ENCODE measurements around the gene TBC1D2. TPM values are rescaled to one million over a fixed set of nuclear protein-coding genes. Genes with fewer than 3 reads are reported as not detected.

TBC1D2 gene
- total and polyA plus RNA-seq, 2 experiments from 2014 or later, result 3.7 to 6.8 TPM

DNA sequence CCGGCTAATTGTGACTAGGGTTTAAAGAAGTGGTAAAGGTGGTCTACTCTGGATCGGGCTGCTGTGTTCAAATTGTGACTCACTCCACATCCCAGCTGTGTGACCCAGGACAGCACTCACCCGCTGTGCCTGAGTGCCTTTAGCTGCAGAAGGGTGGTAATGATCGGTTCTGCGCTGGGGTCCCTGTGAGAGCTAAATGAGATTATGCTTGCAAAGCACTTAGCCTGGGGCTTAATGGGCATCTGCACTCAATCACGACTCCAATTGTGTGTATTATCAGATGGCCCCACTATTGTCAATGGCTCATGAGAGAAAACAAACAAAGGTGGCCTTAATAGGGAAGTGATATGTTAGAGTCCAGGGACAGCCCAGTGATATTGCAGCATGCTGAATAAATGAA is 25.1 kb upstream of the TBC1D2 start:
- no peak for DNase-seq (ENCODE audit: low spot score)
- no peak overlapping the region for H3K27ac Mint-ChIP-seq
- no peak overlapping the region for H3K27ac ChIP-seq (ENCODE audit: low read depth)
- peaks cover 3% of the 10 kb centered on the region for H3K27me3 Mint-ChIP-seq (ENCODE audit: insufficient read depth, low read depth, poor library complexity)
- peaks cover 3% of the 10 kb centered on the region; the same call in 1 of the 3 replicates for H3K4me1 Mint-ChIP-seq
- no peak for TF ChIP-seq STAT1 (IDR thresholded peaks at IDR 0.05; ENCODE audit: unreplicated experiment)
- TF ChIP-seq CREB1 (CRISPR knock-in tag; IDR thresholded peaks at IDR 0.05; ENCODE audit: low read depth), result no peak
- TF ChIP-seq, protein P1, sequence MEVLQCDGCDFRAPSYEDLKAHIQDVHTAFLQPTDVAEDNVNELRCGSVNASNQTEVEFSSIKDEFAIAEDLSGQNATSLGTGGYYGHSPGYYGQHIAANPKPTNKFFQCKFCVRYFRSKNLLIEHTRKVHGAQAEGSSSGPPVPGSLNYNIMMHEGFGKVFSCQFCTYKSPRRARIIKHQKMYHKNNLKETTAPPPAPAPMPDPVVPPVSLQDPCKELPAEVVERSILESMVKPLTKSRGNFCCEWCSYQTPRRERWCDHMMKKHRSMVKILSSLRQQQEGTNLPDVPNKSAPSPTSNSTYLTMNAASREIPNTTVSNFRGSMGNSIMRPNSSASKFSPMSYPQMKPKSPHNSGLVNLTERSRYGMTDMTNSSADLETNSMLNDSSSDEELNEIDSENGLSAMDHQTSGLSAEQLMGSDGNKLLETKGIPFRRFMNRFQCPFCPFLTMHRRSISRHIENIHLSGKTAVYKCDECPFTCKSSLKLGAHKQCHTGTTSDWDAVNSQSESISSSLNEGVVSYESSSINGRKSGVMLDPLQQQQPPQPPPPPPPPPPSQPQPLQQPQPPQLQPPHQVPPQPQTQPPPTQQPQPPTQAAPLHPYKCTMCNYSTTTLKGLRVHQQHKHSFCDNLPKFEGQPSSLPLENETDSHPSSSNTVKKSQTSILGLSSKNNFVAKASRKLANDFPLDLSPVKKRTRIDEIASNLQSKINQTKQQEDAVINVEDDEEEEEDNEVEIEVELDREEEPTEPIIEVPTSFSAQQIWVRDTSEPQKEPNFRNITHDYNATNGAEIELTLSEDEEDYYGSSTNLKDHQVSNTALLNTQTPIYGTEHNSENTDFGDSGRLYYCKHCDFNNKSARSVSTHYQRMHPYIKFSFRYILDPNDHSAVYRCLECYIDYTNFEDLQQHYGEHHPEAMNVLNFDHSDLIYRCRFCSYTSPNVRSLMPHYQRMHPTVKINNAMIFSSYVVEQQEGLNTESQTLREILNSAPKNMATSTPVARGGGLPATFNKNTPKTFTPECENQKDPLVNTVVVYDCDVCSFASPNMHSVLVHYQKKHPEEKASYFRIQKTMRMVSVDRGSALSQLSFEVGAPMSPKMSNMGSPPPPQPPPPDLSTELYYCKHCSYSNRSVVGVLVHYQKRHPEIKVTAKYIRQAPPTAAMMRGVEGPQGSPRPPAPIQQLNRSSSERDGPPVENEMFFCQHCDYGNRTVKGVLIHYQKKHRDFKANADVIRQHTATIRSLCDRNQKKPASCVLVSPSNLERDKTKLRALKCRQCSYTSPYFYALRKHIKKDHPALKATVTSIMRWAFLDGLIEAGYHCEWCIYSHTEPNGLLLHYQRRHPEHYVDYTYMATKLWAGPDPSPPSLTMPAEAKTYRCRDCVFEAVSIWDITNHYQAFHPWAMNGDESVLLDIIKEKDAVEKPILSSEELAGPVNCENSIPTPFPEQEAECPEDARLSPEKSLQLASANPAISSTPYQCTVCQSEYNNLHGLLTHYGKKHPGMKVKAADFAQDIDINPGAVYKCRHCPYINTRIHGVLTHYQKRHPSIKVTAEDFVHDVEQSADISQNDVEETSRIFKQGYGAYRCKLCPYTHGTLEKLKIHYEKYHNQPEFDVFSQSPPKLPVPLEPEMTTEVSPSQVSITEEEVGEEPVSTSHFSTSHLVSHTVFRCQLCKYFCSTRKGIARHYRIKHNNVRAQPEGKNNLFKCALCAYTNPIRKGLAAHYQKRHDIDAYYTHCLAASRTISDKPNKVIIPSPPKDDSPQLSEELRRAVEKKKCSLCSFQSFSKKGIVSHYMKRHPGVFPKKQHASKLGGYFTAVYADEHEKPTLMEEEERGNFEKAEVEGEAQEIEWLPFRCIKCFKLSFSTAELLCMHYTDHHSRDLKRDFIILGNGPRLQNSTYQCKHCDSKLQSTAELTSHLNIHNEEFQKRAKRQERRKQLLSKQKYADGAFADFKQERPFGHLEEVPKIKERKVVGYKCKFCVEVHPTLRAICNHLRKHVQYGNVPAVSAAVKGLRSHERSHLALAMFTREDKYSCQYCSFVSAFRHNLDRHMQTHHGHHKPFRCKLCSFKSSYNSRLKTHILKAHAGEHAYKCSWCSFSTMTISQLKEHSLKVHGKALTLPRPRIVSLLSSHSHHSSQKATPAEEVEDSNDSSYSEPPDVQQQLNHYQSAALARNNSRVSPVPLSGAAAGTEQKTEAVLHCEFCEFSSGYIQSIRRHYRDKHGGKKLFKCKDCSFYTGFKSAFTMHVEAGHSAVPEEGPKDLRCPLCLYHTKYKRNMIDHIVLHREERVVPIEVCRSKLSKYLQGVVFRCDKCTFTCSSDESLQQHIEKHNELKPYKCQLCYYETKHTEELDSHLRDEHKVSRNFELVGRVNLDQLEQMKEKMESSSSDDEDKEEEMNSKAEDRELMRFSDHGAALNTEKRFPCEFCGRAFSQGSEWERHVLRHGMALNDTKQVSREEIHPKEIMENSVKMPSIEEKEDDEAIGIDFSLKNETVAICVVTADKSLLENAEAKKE (CRISPR knock-in tag; IDR thresholded peaks at IDR 0.05), result no peak
- H3K79me2 ChIP-seq (replicated peaks; ENCODE audit: insufficient read depth), result no peaks in the 10 kb centered on the region
- no peak overlapping the region for H3K4me2 ChIP-seq
- H3K4me3 ChIP-seq, result no peak overlapping the region
- H4K20me1 ChIP-seq (replicated peaks; ENCODE audit: insufficient read depth), result no peaks in the 10 kb centered on the region
- 0 out of 2 replicates have a peak, but pooled peaks cover 4% of the 10 kb centered on the region for H3K9me2 ChIP-seq (ENCODE audit: insufficient read depth)
- H3K36me3 Mint-ChIP-seq (ENCODE audit: low read depth), result no peaks in the 10 kb centered on the region
- H3K36me3 ChIP-seq (ENCODE audit: insufficient read depth), result no peaks in the 10 kb centered on the region
- no peaks in the 10 kb centered on the region for H3K9me3 Mint-ChIP-seq
- no peak overlapping the region for H2AFZ ChIP-seq
- no peaks in the 10 kb centered on the region for H3K27me3 ChIP-seq (ENCODE audit: insufficient read depth)
- ATAC-seq, result no peak
- H3K4me1 ChIP-seq (ENCODE audit: insufficient read depth), result no peaks in the 10 kb centered on the region
- no peak overlapping the region for H3K4me3 Mint-ChIP-seq
- H3F3A ChIP-seq (replicated peaks; ENCODE audit: low read depth), result no peaks in the 10 kb centered on the region

DNA sequence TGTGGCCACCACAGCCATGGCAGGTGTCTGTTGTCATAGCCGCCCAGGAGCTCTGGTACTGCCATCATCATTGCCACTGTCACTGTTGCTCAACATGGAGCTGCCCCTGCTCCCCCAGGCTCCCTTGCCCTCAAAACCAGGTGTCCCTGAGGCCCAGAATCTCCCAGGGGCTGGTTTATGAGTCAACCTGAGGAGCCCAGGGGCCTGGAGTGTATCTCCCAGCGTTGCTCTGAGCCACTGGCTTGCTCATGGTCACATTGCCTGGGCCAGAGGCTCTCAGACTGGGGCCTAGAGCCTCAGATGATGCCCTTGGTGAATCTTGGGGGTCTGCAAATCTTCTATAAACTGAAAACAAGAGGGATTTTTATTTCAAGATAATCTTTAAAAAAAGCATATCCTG is 24.7 kb upstream of the TBC1D2 start:
- no peak for ATAC-seq
- no peaks in the 10 kb centered on the region for H3K27me3 ChIP-seq (ENCODE audit: insufficient read depth)
- TF ChIP-seq EZH2 (IDR thresholded peaks at IDR 0.05; ENCODE audit: low read depth, unreplicated experiment) (no peak), NANOG (IDR thresholded peaks at IDR 0.05; ENCODE audit: borderline replicate concordance) (no peak), STAT1 (IDR thresholded peaks at IDR 0.05; ENCODE audit: unreplicated experiment) (no peak), ZNF114 (CRISPR knock-in tag; IDR thresholded peaks at IDR 0.05) (no peak), CREB1 (CRISPR knock-in tag; IDR thresholded peaks at IDR 0.05; ENCODE audit: low read depth) (no peak)
- TF ChIP-seq, protein P2, sequence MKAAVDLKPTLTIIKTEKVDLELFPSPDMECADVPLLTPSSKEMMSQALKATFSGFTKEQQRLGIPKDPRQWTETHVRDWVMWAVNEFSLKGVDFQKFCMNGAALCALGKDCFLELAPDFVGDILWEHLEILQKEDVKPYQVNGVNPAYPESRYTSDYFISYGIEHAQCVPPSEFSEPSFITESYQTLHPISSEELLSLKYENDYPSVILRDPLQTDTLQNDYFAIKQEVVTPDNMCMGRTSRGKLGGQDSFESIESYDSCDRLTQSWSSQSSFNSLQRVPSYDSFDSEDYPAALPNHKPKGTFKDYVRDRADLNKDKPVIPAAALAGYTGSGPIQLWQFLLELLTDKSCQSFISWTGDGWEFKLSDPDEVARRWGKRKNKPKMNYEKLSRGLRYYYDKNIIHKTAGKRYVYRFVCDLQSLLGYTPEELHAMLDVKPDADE (IDR thresholded peaks at IDR 0.05), result no peak
- TF ChIP-seq, protein P3, sequence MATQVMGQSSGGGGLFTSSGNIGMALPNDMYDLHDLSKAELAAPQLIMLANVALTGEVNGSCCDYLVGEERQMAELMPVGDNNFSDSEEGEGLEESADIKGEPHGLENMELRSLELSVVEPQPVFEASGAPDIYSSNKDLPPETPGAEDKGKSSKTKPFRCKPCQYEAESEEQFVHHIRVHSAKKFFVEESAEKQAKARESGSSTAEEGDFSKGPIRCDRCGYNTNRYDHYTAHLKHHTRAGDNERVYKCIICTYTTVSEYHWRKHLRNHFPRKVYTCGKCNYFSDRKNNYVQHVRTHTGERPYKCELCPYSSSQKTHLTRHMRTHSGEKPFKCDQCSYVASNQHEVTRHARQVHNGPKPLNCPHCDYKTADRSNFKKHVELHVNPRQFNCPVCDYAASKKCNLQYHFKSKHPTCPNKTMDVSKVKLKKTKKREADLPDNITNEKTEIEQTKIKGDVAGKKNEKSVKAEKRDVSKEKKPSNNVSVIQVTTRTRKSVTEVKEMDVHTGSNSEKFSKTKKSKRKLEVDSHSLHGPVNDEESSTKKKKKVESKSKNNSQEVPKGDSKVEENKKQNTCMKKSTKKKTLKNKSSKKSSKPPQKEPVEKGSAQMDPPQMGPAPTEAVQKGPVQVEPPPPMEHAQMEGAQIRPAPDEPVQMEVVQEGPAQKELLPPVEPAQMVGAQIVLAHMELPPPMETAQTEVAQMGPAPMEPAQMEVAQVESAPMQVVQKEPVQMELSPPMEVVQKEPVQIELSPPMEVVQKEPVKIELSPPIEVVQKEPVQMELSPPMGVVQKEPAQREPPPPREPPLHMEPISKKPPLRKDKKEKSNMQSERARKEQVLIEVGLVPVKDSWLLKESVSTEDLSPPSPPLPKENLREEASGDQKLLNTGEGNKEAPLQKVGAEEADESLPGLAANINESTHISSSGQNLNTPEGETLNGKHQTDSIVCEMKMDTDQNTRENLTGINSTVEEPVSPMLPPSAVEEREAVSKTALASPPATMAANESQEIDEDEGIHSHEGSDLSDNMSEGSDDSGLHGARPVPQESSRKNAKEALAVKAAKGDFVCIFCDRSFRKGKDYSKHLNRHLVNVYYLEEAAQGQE (IDR thresholded peaks at IDR 0.05; ENCODE audit: unreplicated experiment), result no peak

More for the DNA sequence above, 24.7 kb upstream of the TBC1D2 start:
- Histone ChIP-seq H3K4me2 (no peak overlapping the region), H3K36me3 (ENCODE audit: insufficient read depth) (no peaks in the 10 kb centered on the region), H3K4me3 (no peak overlapping the region), H3K27ac (ENCODE audit: low read depth) (no peak overlapping the region), H3K9me2 (ENCODE audit: insufficient read depth) (0 out of 2 replicates have a peak, but pooled peaks cover 4% of the 10 kb centered on the region), H4K20me1 (replicated peaks; ENCODE audit: insufficient read depth) (no peaks in the 10 kb centered on the region), H2AFZ (no peak overlapping the region), H3F3A (replicated peaks; ENCODE audit: low read depth) (no peaks in the 10 kb centered on the region), H3K79me2 (replicated peaks; ENCODE audit: insufficient read depth) (no peaks in the 10 kb centered on the region), H3K4me1 (ENCODE audit: insufficient read depth) (no peaks in the 10 kb centered on the region)
- H3K27ac Mint-ChIP-seq, result no peak overlapping the region
- peaks cover 3% of the 10 kb centered on the region for H3K27me3 Mint-ChIP-seq (ENCODE audit: insufficient read depth, low read depth, poor library complexity)
- H3K9me3 Mint-ChIP-seq, result no peaks in the 10 kb centered on the region
- H3K4me3 Mint-ChIP-seq, result no peak overlapping the region
- peaks cover 4% of the 10 kb centered on the region; the same call in 2 of the 3 replicates for H3K4me1 Mint-ChIP-seq
- no peak for DNase-seq (ENCODE audit: low spot score)
- no peaks in the 10 kb centered on the region for H3K36me3 Mint-ChIP-seq (ENCODE audit: low read depth)
